Measurements from ENCODE around the gene MPP2.
"Not testable (repeated sequence)": the region's sequence is repeated elsewhere in the genome, so short reads cannot be mapped to it uniquely, and the experiment has no call there.

Gene MPP2

GRCh38 chr17:43842975-43843325 lies 64.4 kb downstream of the MPP2 start:
- no peak for DNase-seq

- DNase-seq: not testable (repeated sequence)
These were observed 65.0 kb downstream of the MPP2 start for GRCh38 chr17:43842091-43842974.

DNA sequence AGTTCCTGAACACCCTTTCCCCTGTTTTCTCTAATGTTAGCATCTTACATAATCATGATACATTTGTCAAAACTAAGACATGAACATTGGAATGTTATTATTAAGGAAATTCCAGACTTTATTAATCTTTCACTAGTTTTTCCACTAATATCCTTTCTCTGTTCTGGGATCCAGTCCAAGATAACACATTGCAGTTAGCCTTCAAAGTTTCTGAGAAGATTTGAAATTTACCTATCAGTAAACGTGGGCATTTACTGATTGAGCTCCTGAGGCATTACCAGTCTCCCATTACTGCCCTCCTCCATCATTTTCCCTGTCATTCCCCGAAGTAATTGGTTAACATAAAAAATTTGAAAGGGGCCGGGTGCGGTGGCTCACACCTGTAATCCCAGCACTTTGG lies 66.1 kb downstream of the MPP2 start:
- no peak for DNase-seq

DNA sequence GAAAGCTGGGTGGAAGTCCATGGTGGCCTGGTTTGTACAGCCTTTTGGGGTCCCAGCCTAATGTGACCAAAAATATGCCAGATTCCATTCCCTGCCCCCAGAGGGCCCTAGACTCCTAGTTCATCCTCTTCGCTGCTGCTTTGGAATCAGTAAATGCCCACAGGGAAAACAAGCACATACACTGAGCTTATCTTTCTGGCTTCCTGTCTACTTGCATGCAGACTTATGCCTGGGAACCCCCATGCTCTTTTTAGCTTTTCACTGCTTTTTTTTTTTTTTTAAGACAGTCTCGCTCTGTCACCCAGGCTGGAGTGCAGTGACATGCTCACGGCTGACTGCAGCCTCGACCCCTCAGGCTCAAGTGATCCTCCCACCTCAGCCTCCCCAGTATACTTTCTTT lies 66.5 kb downstream of the MPP2 start:
- no peak for DNase-seq

DNA sequence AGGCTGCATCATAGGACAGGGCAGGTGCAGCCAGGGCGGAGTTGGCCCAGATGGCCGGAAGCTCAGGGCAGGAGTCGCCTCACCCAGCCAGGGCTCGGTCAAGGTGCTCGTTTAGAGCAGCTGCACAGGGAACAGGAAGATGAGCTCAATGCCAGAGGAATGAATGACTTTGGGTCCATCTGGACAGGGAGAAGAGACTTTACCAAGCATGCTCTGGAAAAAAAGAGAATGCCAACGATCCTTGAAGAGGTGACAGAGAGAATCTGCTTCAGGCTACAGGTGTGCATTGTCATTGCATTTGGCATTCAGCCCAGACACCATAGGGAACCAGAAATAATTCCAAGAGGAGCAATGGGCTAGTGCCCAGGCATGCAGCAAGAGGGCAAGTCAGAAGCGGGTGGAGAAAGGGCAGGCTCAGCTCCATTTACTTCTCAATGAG lies 67.6 kb downstream of the MPP2 start:
- peak; percentile 98 for DNase-seq

- DNase-seq: peak; percentile 22
These were observed 73.2 kb downstream of the MPP2 start for GRCh38 chr17:43834106-43834505.

GRCh38 chr17:43832976-43833829 lies 74.1 kb downstream of the MPP2 start, which contains the start of gene MPP3:
Gene MPP3, minus strand, starts transcription at chr17:43833146. Its CDS starts 1,240 bp downstream, at chr17:43831906.
- DNase-seq: peak; percentile 81

GRCh38 chr17:43832168-43832975 lies 75.0 kb downstream of the MPP2 start:
- peak; percentile 52 for DNase-seq

GRCh38 chr17:43831633-43832032 lies 75.7 kb downstream of the MPP2 start:
- no peak for DNase-seq

DNA sequence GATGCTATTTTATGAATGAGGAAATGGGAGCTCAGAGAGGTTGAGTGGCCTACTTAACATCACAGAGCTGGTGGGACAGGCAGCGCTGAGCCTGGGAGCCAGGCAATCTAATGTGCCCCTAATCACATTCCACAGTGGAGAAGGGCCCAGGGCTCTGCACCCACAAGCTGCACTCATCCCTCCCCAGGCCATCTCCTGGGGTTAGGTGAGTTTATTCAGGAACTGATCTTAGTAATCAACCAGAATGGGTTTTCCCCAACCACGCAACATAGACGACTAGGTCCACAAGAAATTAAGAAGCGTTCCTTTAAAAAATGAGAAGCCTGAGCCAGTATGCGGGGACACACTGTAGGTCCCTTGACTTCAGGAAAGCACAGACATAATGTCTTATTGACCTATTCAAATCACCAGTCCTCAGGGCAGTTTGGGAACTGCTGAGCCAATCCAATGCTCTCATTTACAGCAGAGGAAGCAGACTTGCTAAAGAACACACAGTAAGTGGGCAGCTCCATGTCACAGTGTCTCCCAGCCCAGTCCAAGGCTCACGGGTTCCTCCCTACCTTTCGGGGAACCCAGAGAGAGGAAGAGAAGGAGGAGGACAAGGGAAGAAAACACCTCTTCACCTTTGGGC lies 76.7 kb downstream of the MPP2 start:
- DNase-seq: no peak

DNA sequence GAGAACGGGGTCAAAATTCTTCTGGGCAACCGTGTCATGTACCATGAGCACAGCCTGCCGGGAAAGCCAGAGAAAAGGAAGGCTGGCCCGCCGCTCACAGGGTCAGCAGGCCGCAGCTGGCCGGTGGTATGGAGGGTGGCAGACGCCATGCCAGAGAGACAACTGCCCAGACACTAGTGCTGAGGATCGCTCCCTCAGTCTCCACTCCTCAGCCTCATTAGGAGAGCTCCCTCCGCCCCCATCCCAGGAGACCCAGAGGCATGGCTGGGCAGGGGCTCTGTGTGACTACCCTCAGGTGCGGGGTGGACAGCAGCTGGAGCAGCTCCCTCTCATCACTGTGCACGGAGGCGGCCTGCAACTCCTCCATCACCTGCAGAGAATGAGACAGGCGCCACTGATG lies 77.6 kb downstream of the MPP2 start:
- DNase-seq: no peak

DNA sequence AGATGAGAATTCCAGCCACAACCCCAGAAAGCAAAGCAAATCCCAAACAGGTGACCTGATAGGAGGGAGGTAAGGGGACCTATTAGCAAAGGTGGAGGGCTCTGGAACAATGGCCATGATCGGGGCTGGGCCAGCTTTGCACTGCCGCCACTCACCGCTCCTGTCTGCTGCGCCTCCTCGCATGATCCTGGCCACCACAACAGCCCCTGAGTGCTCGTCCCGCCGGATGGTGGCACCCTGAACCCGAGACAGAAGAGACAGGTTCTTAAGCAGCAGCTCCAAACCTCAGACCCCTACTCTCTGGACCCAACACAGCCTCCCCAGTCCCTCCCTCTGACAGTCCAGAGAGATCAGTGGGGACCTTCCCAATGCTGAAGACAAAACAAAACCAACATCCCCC lies 79.7 kb downstream of the MPP2 start:
- DNase-seq: no peak

DNA sequence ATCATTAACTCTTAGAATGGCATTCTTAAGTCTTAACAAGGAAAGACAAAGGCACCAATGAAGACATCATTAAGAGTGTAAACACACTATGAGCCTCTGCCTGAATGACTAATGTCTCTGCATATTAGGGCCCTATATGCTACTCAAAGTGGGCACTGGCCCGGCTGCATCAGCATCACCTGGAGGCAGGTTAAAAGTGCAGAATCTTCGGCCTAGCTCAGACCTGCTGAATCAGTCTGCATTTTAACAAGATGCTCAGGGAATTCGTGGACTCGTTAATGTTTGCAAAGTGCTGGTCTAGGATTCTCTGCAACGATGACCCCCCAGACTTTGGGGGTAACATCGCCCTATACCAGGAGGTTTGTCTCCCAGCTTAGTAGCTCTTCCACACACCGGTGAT lies 81.1 kb downstream of the MPP2 start:
- no peak for DNase-seq

GRCh38 chr17:43825567-43825966 lies 81.8 kb downstream of the MPP2 start:
- DNase-seq: no peak

Data from NCI-H345 (cell line).